Upper lobe of left lung (tissue), 4 donors: ENCODE measurements around the gene ATG4A.

Experiments used
- CTCF ChIP-seq, 6 experiments: fragments of 450-650 bp in 4 of 6; fragments of 200-600 bp in 2 of 6; sonication (generic) in 2 of 6; IDR thresholded peaks; one replicate each; pipeline ENCODE4 v1.5.1; 2016 to 2019; ENCODE audit warnings: antibody characterized with exemption in 6 of 6
- POLR2AphosphoS5 ChIP-seq, 2 donors: sonication (generic); formaldehyde crosslinking; IDR thresholded peaks; one replicate each; pipeline ENCODE4 v1.5.1; 2017; ENCODE audit warnings: antibody characterized with exemption in 2 of 2

GRCh38 chrX:108053218-108053617, 38.4 kb upstream of the ATG4A start:
- TF ChIP-seq CTCF (IDR thresholded peaks at IDR 0.05): no peak
- TF ChIP-seq POLR2AphosphoS5 (IDR thresholded peaks at IDR 0.05): no peak
